HL-60 (cell line): Measurements from ENCODE around the gene ADTRP.

ENCODE experiments used
- POLR2AphosphoS5 ChIP-seq: IDR thresholded peaks from 2 replicates; pipeline ENCODE4 v1.6.1; 2012; ENCODE audit warnings: low read depth
- TF ChIP-seq, protein P1 (sequence below): IDR thresholded peaks from one replicate; pipeline ENCODE4 v1.5.1; 2011; ENCODE audit warnings: low read length, control low read depth, inconsistent platforms; ENCODE audit not compliant: insufficient read depth

DNA sequence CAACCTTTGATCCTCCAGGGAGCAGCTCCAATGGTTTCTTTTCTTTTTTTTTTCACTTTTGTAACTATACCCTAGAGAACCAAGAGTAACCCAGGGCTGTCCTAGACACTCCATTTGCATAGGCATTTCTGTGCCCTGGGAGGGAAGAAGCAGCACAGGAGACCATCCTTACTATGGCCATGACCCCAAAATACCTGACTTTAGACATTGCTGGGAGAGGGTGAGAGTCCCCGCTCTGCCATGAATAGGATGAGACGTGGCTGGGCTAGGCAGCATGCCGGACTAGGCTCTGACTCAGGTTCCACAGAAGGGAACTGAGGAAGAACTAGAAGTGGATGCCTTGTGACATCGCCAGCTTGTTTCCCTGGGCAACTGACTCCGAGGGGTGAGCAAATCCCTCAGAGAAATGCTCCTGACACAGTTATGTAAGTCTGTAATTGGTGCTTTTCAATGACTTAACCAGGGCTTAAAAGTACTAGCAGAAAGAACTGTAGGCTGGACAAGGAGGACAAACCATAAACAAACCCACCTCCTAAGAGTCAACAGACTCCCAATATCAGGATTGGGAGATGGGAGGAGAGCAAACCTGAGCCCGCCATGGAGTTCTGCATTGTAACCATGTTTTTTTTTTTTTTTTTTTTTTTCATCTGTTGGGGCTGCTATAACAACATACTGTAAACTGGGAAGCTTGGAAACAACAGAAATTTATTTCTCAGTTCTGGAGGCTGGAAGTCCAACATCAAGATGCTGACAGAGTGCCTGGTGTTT, 910 bp upstream of the ADTRP start:
- TF ChIP-seq, protein P1, sequence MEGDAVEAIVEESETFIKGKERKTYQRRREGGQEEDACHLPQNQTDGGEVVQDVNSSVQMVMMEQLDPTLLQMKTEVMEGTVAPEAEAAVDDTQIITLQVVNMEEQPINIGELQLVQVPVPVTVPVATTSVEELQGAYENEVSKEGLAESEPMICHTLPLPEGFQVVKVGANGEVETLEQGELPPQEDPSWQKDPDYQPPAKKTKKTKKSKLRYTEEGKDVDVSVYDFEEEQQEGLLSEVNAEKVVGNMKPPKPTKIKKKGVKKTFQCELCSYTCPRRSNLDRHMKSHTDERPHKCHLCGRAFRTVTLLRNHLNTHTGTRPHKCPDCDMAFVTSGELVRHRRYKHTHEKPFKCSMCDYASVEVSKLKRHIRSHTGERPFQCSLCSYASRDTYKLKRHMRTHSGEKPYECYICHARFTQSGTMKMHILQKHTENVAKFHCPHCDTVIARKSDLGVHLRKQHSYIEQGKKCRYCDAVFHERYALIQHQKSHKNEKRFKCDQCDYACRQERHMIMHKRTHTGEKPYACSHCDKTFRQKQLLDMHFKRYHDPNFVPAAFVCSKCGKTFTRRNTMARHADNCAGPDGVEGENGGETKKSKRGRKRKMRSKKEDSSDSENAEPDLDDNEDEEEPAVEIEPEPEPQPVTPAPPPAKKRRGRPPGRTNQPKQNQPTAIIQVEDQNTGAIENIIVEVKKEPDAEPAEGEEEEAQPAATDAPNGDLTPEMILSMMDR: no peak
- no peak for TF ChIP-seq POLR2AphosphoS5
